ENCODE measurements around the gene NTRK2.

DNA sequence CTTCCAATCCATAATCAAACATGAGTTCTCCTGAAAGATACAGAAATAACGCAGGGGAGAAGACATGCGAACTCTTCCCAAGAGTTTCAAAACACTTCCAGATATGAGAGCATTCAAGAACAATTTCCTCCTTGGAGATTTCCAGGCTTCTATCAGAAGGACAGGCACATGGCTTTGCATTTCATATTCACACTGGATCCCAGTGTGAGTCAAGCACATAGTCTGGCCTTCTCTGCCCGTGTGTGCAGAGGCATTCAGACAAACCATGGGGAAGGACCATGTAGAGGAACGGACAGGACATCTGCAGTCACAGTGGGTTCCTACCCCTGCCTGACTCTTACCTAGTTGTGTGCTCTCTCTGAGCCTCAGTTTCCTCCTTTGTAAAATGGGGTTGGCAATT is 384.5 kb downstream of the NTRK2 start:
- TF ChIP-seq POLR2A (IDR thresholded peaks at IDR 0.05; ENCODE audit: low read depth, low read length), result no peak
- no peak for TF ChIP-seq POLR2AphosphoS5 (IDR thresholded peaks at IDR 0.05; ENCODE audit: low read depth, low read length)
- TF ChIP-seq TAF1 (IDR thresholded peaks at IDR 0.05; ENCODE audit: low read depth, low read length), result no peak
- TF ChIP-seq SPI1 (IDR thresholded peaks at IDR 0.05; ENCODE audit: low read depth, low read length), result no peak
- TF ChIP-seq POU2F2 (IDR thresholded peaks at IDR 0.05; ENCODE audit: low read depth, low read length), result no peak
- no peak for TF ChIP-seq PAX5 (IDR thresholded peaks at IDR 0.05; ENCODE audit: insufficient read depth, low read length, severe bottlenecking)

Data from GM12891 (cell line).